ACHN (cell line): Measurements from ENCODE around the gene ADM.

ENCODE experiments used
- DNase-seq: peaks from one replicate; pipeline ENCODE4 v3.0.0-alpha.2; 2015
- in situ Hi-C: cut with HindIII; loops from 2 replicates; pipeline ENCODE4 v1.10.0; 2017; ENCODE audit warnings: low sequenced_read_pairs, low pct_ligation_motif_present, low pct_unique_long_range_greater_than_20kb

The ADM gene

GRCh38 chr11:10322830-10323792, 18.2 kb downstream of the ADM start:
- DNase-seq = peak; percentile 80
- in situ Hi-C loops = no loop called here

- in situ Hi-C loops = no loop called here
- DNase-seq = no peak
Measured at GRCh38 chr11:10323793-10324170, 18.9 kb downstream of the ADM start.

- DNase-seq = no peak
- in situ Hi-C loops = no loop called here
Measured at GRCh38 chr11:10324474-10324873, 19.6 kb downstream of the ADM start.

GRCh38 chr11:10325277-10326011, 20.6 kb downstream of the ADM start:
- no peak for DNase-seq
- in situ Hi-C loops = no loop called here

GRCh38 chr11:10326012-10326964, 21.4 kb downstream of the ADM start:
- in situ Hi-C loops = no loop called here

GRCh38 chr11:10327254-10327653, 22.4 kb downstream of the ADM start:
- in situ Hi-C loops = no loop called here
- DNase-seq = no peak

More at GRCh38 chr11:10326012-10326964, 21.4 kb downstream of the ADM start:
- DNase-seq = no peak

- in situ Hi-C loops = no loop called here
- no peak for DNase-seq
Measured at GRCh38 chr11:10328314-10329098, 23.6 kb downstream of the ADM start.

GRCh38 chr11:10329356-10329755, 24.5 kb downstream of the ADM start:
- in situ Hi-C loops = no loop called here
- no peak for DNase-seq

GRCh38 chr11:10329935-10330334, 25.1 kb downstream of the ADM start:
- in situ Hi-C loops = no loop called here

GRCh38 chr11:10331548-10332289, 26.8 kb downstream of the ADM start:
- no peak for DNase-seq
- in situ Hi-C loops = no loop called here

More at GRCh38 chr11:10329935-10330334, 25.1 kb downstream of the ADM start:
- DNase-seq = no peak

GRCh38 chr11:10333490-10333889, 28.6 kb downstream of the ADM start:
- in situ Hi-C loops = no loop called here
- no peak for DNase-seq

GRCh38 chr11:10338287-10338686, 33.4 kb downstream of the ADM start:
- no peak for DNase-seq
- in situ Hi-C loops = no loop called here

- DNase-seq = peak; percentile 26
- in situ Hi-C loops = no loop called here
Measured at GRCh38 chr11:10348650-10349280, 43.9 kb downstream of the ADM start.

- in situ Hi-C loops = no loop called here
Measured at GRCh38 chr11:10349281-10349665, 44.4 kb downstream of the ADM start.

GRCh38 chr11:10349806-10350205, 44.9 kb downstream of the ADM start:
- in situ Hi-C loops = no loop called here
- no peak for DNase-seq

More at GRCh38 chr11:10349281-10349665, 44.4 kb downstream of the ADM start:
- no peak for DNase-seq

- peak; percentile 46 for DNase-seq
- in situ Hi-C loops = no loop called here
Measured at GRCh38 chr11:10350334-10350733, 45.5 kb downstream of the ADM start.

GRCh38 chr11:10351435-10351764, 46.5 kb downstream of the ADM start:
- in situ Hi-C loops = no loop called here
- DNase-seq = no peak
